BE2C (cell line): Measurements from ENCODE around the gene TUBA8.

Experiments used
- DNase-seq: peaks from one replicate; pipeline ENCODE4 v3.0.0-alpha.2; 2020
- H3K27me3 ChIP-seq: fragments of 250-450 bp; sonication (Bioruptor Pico); 2 replicates; pipeline ENCODE4 v1.5.1; 2020; ENCODE audit warnings: mild to moderate bottlenecking
- H3K36me3 ChIP-seq: fragments of 250-450 bp; sonication (Bioruptor Pico); 2 replicates; pipeline ENCODE4 v1.5.1; 2020; ENCODE audit warnings: mild to moderate bottlenecking
- H3K4me1 ChIP-seq: fragments of 250-450 bp; sonication (Bioruptor Pico); 2 replicates; pipeline ENCODE4 v1.5.1; 2020
- H3K4me3 ChIP-seq: 2 replicates; pipeline ENCODE4 v1.5.1; 2011; ENCODE audit warnings: low read depth, low read length
- H3K9me3 ChIP-seq: fragments of 250-450 bp; sonication (Bioruptor Pico); 2 replicates; pipeline ENCODE4 v1.5.1; 2020
- TF ChIP-seq, protein P1 (sequence below): IDR thresholded peaks from 2 replicates; pipeline ENCODE4 v1.5.1; 2012; ENCODE audit warnings: mild to moderate bottlenecking, low read depth, low read length

The TUBA8 gene

DNA sequence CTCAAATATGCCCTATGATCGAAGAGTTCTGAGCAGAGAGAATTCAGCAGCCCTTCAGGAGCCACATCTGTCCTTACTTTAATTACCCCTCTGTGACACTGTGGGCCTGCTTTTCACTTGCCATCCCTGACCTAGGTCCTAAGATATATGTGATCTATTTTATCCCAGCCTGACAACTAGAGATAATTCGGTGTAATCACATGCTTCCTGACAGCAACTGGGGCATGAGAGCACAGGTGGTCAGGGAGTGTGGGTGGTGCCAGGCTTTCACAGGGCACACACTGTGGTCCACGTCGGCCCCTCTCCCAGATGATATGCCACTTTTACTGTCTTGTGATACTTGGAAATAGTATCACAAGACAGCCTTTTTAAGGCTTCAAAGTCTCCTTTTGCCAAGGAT lies 3.9 kb downstream of the TUBA8 start:
- Histone ChIP-seq H3K27me3 (peaks cover 25% of the 10 kb centered on the region), H3K9me3 (no peaks in the 10 kb centered on the region), H3K36me3 (no peaks in the 10 kb centered on the region), H3K4me3 (no peak overlapping the region), H3K4me1 (no peaks in the 10 kb centered on the region)
- TF ChIP-seq, protein P1, sequence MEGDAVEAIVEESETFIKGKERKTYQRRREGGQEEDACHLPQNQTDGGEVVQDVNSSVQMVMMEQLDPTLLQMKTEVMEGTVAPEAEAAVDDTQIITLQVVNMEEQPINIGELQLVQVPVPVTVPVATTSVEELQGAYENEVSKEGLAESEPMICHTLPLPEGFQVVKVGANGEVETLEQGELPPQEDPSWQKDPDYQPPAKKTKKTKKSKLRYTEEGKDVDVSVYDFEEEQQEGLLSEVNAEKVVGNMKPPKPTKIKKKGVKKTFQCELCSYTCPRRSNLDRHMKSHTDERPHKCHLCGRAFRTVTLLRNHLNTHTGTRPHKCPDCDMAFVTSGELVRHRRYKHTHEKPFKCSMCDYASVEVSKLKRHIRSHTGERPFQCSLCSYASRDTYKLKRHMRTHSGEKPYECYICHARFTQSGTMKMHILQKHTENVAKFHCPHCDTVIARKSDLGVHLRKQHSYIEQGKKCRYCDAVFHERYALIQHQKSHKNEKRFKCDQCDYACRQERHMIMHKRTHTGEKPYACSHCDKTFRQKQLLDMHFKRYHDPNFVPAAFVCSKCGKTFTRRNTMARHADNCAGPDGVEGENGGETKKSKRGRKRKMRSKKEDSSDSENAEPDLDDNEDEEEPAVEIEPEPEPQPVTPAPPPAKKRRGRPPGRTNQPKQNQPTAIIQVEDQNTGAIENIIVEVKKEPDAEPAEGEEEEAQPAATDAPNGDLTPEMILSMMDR, result no peak
- no peak for DNase-seq

DNA sequence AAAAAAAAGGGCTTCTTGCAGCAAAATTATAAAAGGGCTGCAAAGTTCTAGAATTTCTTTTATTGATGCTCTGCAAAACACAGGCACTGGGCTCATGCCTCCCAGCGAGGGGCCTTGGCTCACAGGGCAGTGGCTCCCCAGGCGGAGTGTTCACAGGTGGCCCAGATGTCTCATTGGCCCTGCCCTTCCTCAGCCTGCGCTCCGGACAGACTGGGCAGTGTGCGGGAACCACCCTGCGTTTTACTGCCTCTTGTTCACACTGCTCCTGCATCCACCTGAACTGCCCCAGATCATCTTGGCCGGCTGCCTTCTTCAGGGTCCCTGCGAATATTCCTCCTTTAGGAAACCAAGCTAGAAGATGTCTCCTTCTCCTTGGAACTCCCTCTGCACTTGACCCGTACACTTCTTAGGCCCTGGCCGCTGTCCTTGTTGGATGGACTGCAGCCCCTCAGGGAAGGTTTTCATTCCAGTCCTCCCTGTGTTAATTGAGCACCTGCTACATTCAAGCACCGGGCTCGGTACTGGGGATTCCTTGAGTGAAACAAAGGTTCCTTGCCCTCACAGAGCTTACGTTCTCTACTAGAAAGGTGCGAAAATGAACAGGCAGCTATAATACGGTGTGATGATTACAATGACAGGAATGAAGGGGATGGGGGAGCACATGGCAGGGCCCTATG lies 4.5 kb downstream of the TUBA8 start:
- TF ChIP-seq, protein P1, result no peak
- Histone ChIP-seq H3K4me3 (no peak overlapping the region), H3K4me1 (no peaks in the 10 kb centered on the region), H3K9me3 (no peaks in the 10 kb centered on the region), H3K27me3 (peaks cover 19% of the 10 kb centered on the region), H3K36me3 (no peaks in the 10 kb centered on the region)
- no peak for DNase-seq

DNA sequence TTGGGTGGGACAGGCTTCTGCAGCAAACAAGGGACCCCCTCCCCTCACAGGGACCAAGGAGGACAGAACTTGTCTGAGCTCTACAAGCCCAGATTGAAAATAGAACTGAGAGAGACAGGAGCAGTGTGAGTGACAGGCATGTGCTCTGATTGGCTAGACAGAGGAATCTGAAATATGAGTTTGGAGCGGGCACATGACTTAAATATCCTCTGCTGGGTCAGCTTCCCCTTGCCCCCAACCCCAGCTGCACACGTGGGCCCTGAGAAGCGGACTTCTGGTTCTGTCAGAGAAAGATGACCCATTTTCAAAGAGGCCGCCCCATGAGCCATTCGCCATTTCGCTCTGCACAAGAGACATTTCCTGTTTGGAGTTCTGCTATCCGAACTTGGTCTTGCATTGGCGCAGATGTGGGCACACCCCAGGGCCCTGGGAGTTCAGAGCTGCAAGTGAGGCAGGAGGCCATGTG lies 5.3 kb downstream of the TUBA8 start:
- H3K36me3 ChIP-seq, result no peaks in the 10 kb centered on the region
- H3K4me1 ChIP-seq, result no peaks in the 10 kb centered on the region
- H3K27me3 ChIP-seq, result peaks cover 11% of the 10 kb centered on the region
- DNase-seq, result no peak
- H3K4me3 ChIP-seq, result no peak overlapping the region
- TF ChIP-seq, protein P1, result no peak
- H3K9me3 ChIP-seq, result no peaks in the 10 kb centered on the region

DNA sequence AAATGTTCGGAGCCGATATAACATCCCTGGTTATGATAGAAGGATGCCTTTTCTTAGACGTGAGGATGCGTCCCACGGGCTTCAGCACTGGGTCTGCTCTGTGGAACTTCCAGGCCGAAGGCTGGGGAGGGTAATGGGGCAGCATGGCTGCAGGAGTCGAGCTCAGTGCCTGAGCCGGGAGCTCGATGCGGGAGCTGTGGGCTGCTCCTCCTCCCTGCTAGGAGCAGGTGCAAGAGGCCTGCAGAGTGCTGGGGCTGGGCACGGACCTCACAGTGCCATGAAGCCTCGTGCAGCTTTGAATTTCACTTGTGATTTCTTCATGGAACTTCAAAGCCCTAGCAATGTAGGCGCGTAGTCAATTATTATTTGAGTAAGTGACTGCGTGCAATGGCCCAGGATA lies 6.0 kb downstream of the TUBA8 start:
- no peak overlapping the region for H3K4me3 ChIP-seq
- peaks cover 4% of the 10 kb centered on the region for H3K27me3 ChIP-seq
- no peaks in the 10 kb centered on the region for H3K9me3 ChIP-seq
- no peaks in the 10 kb centered on the region for H3K4me1 ChIP-seq
- no peak for DNase-seq
- no peaks in the 10 kb centered on the region for H3K36me3 ChIP-seq
- TF ChIP-seq, protein P1, result no peak

DNA sequence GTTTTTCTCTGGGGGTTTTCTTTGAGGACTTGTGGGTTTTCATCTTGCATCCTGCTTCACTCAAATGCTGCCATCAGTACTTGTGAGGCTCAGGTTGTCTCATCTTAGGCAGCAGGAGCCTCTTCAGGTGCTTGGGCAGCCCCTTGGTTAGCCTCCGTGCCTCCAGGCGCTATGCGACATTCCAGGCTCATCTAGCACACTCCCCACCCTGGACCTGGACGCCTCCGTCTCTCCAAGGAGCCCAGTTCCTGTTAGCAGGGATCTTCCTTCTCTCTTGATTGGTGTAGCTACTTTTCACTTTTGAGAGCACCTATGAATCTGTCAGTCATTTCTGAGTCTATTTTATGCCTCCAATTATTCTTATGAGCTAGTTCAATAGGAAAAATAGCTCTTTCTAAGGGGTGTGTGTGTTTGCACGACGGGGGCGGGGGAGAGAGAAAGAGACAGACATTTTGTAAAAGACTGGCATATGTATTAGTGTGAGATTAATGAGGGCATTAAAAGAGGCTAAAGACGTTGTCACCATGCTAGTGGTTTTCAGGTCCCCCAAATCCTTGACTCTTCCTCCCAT lies 7.8 kb downstream of the TUBA8 start:
- no peak for DNase-seq
- Histone ChIP-seq H3K36me3 (no peaks in the 10 kb centered on the region), H3K4me1 (no peaks in the 10 kb centered on the region), H3K4me3 (no peak overlapping the region), H3K9me3 (no peaks in the 10 kb centered on the region; the same call in 1 of the 2 replicates), H3K27me3 (no peaks in the 10 kb centered on the region)
- TF ChIP-seq, protein P1, result no peak

DNA sequence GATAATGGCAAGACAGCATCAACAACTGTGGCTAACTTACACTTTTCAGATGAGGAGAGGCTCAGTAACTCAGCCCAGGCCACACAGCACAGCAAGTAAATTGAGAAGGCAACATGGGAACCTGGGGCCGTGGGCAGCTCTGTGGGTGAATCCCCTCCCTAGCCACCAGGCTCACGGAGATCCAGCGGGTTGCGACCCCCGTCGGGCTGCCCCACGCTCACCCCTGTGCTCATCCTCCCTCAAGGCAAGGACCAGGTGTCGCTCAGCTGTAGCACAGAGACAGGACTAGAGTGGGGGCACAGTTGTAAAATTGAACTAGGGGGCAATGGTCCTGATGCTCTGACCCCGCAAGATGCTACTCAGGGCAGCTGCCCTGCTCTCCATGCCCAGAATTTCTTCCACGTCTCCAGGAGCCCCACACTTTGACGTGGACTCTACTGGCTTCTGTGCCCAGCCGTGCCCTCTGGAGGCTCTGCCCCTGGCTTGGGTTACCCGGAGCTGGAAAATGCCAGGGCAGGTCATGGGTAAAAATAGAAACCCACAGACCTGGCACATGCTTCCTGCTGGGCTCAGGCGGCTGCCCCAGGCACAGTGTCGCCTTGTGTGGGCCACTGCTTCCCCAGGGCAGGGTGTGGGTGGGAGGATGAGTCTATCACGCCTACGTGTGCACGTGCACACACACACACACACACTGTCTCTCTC lies 9.0 kb downstream of the TUBA8 start:
- H3K4me3 ChIP-seq, result no peak overlapping the region
- no peaks in the 10 kb centered on the region for H3K4me1 ChIP-seq
- H3K27me3 ChIP-seq, result no peaks in the 10 kb centered on the region
- TF ChIP-seq, protein P1, result no peak
- DNase-seq, result no peak
- no peaks in the 10 kb centered on the region; the same call in 1 of the 2 replicates for H3K9me3 ChIP-seq
- no peaks in the 10 kb centered on the region for H3K36me3 ChIP-seq
